GM12878 (cell line): Measurements from ENCODE around the gene TGFBR3. TPM values are rescaled to one million over a fixed set of nuclear protein-coding genes. Genes with fewer than 3 reads are reported as not detected.

Experiments
- ATAC-seq: fragments of 200-7000 bp; cut with Tn5 transposase; 3 replicates; pipeline ENCODE4 v1.9.1; 2020; ENCODE audit warnings: mild to moderate bottlenecking, moderate library complexity
- BruUV-seq: library from RNA; stranded (reverse); fragments of 400-500 nt; replicated peaks from 2 replicates; lab custom pipeline; 2021; lab: Mats Ljungman, UMichigan
- CTCF ChIA-PET: fragments of 300-600 bp; sonication (Branson Sonifier 250); formaldehyde crosslinking; extraction: SDS; loops from one replicate; lab custom pipeline; 2021; ENCODE audit warnings: inconsistent platforms; lab: Yijun Ruan, JAX
- POLR2A ChIA-PET: fragments of 350-600 bp; formaldehyde crosslinking; extraction: SDS; loops from one replicate; lab custom pipeline; 2021; ENCODE audit warnings: inconsistent platforms; lab: Charles Lee
- RAD21 ChIA-PET: fragments of 300-600 bp; sonication (Branson Sonifier 250); formaldehyde crosslinking; loops from one replicate; lab custom pipeline; 2023; ENCODE audit warnings: antibody characterized with exemption; ENCODE audit not compliant: unreplicated experiment; lab: Charles Lee
- SMC1A ChIA-PET: fragments of 300-600 bp; sonication (Branson Sonifier 250); formaldehyde crosslinking; loops from one replicate; lab custom pipeline; 2023; ENCODE audit not compliant: unreplicated experiment, uncharacterized antibody; lab: Charles Lee
- DNase-seq: peaks from one replicate; pipeline ENCODE4 v3.0.0-alpha.2; 2011; ENCODE audit warnings: low read depth, low spot score
- FAIRE-seq: peaks from 3 replicates; lab custom pipeline; 2011; peaks lifted over from hg19 to GRCh38; lab: Jason Lieb, UNC
- H2AFZ ChIP-seq: 2 replicates; pipeline ENCODE4 v1.6.0; 2011; ENCODE audit warnings: low read depth, low read length, control low read depth; ENCODE audit not compliant: control insufficient read depth
- H3K27ac ChIP-seq: 2 replicates; pipeline ENCODE4 v1.5.1; 2011; ENCODE audit warnings: control low read depth; ENCODE audit not compliant: control insufficient read depth, insufficient read depth
- H3K27me3 ChIP-seq, 2 experiments: replicated peaks in 1 of 2; 2 replicates each; pipeline versions ENCODE4 v1.6.0 to v1.6.1; 2011; ENCODE audit warnings: low read length in 1 of 2; ENCODE audit not compliant: control insufficient read depth in 2 of 2, insufficient read depth in 2 of 2
- H3K36me3 ChIP-seq, 2 experiments: 2 replicates each; pipeline ENCODE4 v1.5.1; 2011; ENCODE audit warnings: low read length in 1 of 2; ENCODE audit not compliant: control insufficient read depth in 2 of 2, insufficient read depth in 2 of 2
- H3K4me1 ChIP-seq: 2 replicates; pipeline ENCODE4 v1.6.1; 2011; ENCODE audit warnings: mild to moderate bottlenecking, low read length, moderate library complexity, mixed read lengths; ENCODE audit not compliant: control insufficient read depth, insufficient read depth
- H3K4me2 ChIP-seq: 2 replicates; pipeline ENCODE4 v1.6.0; 2011; ENCODE audit warnings: control low read depth; ENCODE audit not compliant: control insufficient read depth, insufficient read depth
- H3K4me3 ChIP-seq: fragments of 200-600 bp; sonication (generic); 2 replicates; pipeline ENCODE4 v1.5.1; 2016
- H3K79me2 ChIP-seq: 2 replicates; pipeline ENCODE4 v1.6.0; 2011; ENCODE audit warnings: low read length; ENCODE audit not compliant: control insufficient read depth, insufficient read depth
- H3K9ac ChIP-seq: 2 replicates; pipeline ENCODE4 v1.8.0; 2011; ENCODE audit warnings: low read length, control low read depth, mixed read lengths; ENCODE audit not compliant: control insufficient read depth, insufficient read depth
- H3K9me3 ChIP-seq: replicated peaks from 3 replicates; pipeline ENCODE4 v1.5.1; 2011; ENCODE audit warnings: mild to moderate bottlenecking, low read length; ENCODE audit not compliant: control insufficient read depth, insufficient read depth
- H4K20me1 ChIP-seq: 2 replicates; pipeline ENCODE4 v1.6.0; 2011; ENCODE audit not compliant: control insufficient read depth, insufficient read depth
- KAT2A ChIP-seq: conservative IDR thresholded peaks from 2 replicates; pipeline ENCODE4 v1.6.1; 2011; ENCODE audit warnings: low read depth, low read length; ENCODE audit not compliant: control insufficient read depth
- POLR2AphosphoS2 ChIP-seq: IDR thresholded peaks from 2 replicates; pipeline ENCODE4 v1.6.1; 2011; ENCODE audit warnings: low read depth, mild to moderate bottlenecking, low read length, improper control_type of control experiment, moderate library complexity
- RB1 ChIP-seq: fragments of 450-650 bp; formaldehyde crosslinking; IDR thresholded peaks from 2 replicates; pipeline ENCODE4 v1.6.1; 2017; ENCODE audit warnings: mild to moderate bottlenecking, borderline replicate concordance
- SREBF2 ChIP-seq: IDR thresholded peaks from 2 replicates; pipeline ENCODE4 v1.6.1; 2012; ENCODE audit warnings: mild to moderate bottlenecking, low read length
- ZNF622 ChIP-seq: fragments of 450-650 bp; IDR thresholded peaks from 2 replicates; pipeline ENCODE4 v1.6.1; 2017; ENCODE audit warnings: mild to moderate bottlenecking, inconsistent platforms
- WGBS: methylation state at CpG from one replicate; pipeline ENCODE4 v1.1.6; 2016; ENCODE audit warnings: low lambda C conversion rate; ENCODE audit not compliant: insufficient replicate concordance, insufficient coverage; ENCODE audit errors: missing lambda C conversion rate; 5-methylcytosine and 5-hydroxymethylcytosine counted together
- in situ Hi-C: fragments of 300-500 bp; cut with MboI; formaldehyde crosslinking; loops from 9 replicates; pipeline ENCODE4 v1.14.3; 2018; ENCODE audit warnings: mixed read lengths
- intact Hi-C: fragments of 100-400 bp; cut with micrococcal nuclease; formaldehyde crosslinking; loops from one replicate; pipeline ENCODE4 v1.14.2; 2022; ENCODE audit not compliant: unreplicated experiment
- polyA plus RNA-seq, 11 experiments: library from polyadenylated mRNA; depleted of rRNA in 4 of 11; unstranded in 6 of 11; stranded (reverse) in 5 of 11; fragments of >200 nt; fragmentation: Nextera tagmentation in 4 of 11; fragmentation: Illumina TruSeq in 1 of 11; extraction: Ambion mirVana in 4 of 11; extraction: Trizol in 1 of 11; gene quantifications; 1 replicate in 1 of 11; 2 replicates in 10 of 11; pipeline versions ENCODE4 v1.2.1 to v1.2.3, GENCODE V29; 2011 to 2016; ENCODE audit warnings: inconsistent platforms in 2 of 11, missing spikeins in 2 of 11, low read depth in 1 of 11
- total RNA-seq, 4 experiments: library from RNA; depleted of rRNA in 3 of 4; stranded (reverse); fragments of >200 nt in 3 of 4; fragmentation: Illumina TruSeq in 1 of 4; extraction: Trizol in 1 of 4; gene quantifications; 2 replicates each; pipeline versions ENCODE4 v1.2.1 to v1.2.3, GENCODE V29; 2013 to 2021
- TF ChIP-seq, protein P1 (sequence below): IDR thresholded peaks from 2 replicates; pipeline ENCODE4 v1.6.1; 2012; ENCODE audit warnings: low read depth, low read length, improper control_type of control experiment
- TF ChIP-seq, protein P2 (sequence below): fragments of 150-350 bp; IDR thresholded peaks from 2 replicates; pipeline ENCODE4 v1.6.1; 2016; ENCODE audit warnings: low read depth, low read length

Gene TGFBR3
- total and polyA plus RNA-seq, 10 of the 15 experiments (the other 5 are each of a cell fraction or from before 2014, with no cell fraction given): 2.7 to 16.5 (median 12.6) TPM

DNA sequence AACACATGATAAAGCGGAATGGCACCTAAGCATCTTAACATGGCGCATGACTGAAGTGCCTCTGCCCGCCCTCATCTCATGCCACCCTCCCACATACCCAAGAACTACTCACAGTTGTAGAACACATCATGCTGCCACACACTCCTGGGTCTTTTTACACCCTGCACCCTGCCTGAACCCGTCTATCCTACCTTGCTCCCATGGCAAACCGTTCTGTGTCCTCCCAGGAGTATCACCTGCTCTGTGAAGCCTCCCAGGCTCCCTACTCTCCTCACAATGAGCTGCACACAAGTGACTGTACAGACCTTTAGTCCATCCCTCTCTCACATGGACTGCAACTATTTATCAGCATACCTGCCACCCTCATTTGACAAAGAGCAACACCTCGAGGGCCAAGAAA is 144.0 kb downstream of the TGFBR3 start:
- SMC1A ChIA-PET: interaction anchor here (1.3 kb wide), 1 partner anchor 10 kb away, joined by 3 read pairs; no protein-coding TSS in a partner anchor
- H3K27ac ChIP-seq: no peak overlapping the region
- DNase-seq (no peak), FAIRE-seq (no peak), ATAC-seq (no peak)
- no peaks in the 10 kb centered on the region for H4K20me1 ChIP-seq
- intact Hi-C loops: no loop called here
- H3K9ac ChIP-seq: no peak overlapping the region
- no TSS peak for BruUV-seq
- no peak overlapping the region for H2AFZ ChIP-seq
- 69% methylated on average over 6 of the region's 6 CpGs for WGBS
- TF ChIP-seq RB1 (no peak), SREBF2 (no peak)
- TF ChIP-seq, protein P1, sequence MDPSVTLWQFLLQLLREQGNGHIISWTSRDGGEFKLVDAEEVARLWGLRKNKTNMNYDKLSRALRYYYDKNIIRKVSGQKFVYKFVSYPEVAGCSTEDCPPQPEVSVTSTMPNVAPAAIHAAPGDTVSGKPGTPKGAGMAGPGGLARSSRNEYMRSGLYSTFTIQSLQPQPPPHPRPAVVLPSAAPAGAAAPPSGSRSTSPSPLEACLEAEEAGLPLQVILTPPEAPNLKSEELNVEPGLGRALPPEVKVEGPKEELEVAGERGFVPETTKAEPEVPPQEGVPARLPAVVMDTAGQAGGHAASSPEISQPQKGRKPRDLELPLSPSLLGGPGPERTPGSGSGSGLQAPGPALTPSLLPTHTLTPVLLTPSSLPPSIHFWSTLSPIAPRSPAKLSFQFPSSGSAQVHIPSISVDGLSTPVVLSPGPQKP: no peak
- POLR2A ChIA-PET: no interaction called here
- in situ Hi-C loops: no loop called here
- H3K4me1 ChIP-seq: no peaks in the 10 kb centered on the region
- H3K27me3 ChIP-seq: no peaks in the 10 kb centered on the region
- H3K4me3 ChIP-seq: no peak overlapping the region
- RAD21 ChIA-PET: interaction anchor here (0.5 kb wide), 1 partner anchor 92 kb away, joined by 3 read pairs; no protein-coding TSS in a partner anchor
- CTCF ChIA-PET: no interaction called here
- no peaks in the 10 kb centered on the region; the same call in 2 of the 3 replicates for H3K9me3 ChIP-seq
- no peaks in the 10 kb centered on the region for H3K79me2 ChIP-seq
- H3K4me2 ChIP-seq: no peak overlapping the region
- no peaks in the 10 kb centered on the region; a peak in 1 of 4 replicates for H3K36me3 ChIP-seq

DNA sequence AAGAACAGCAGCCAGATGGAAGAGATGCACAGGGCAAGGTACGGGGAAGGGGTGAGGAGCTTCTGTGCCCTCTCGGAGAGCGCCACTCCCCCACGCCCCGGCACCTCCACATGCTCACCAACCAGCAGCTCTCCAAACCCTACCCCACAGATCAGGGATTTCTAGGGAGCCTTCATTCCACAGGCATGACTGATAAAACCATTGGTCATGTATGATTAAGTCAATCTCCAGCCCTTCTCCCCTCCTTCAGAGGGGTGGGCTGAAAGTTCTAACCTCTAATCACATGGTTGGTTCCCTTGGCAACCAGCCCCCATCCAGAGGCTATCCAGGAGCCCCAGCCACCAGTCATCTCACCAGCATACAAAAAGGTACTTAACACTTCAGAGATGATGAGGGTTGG is 144.7 kb downstream of the TGFBR3 start:
- POLR2A ChIA-PET: no interaction called here

More for the DNA sequence above, 144.7 kb downstream of the TGFBR3 start:
- no peak overlapping the region for H2AFZ ChIP-seq
- 72% methylated on average over 5 of the region's 5 CpGs for WGBS
- ChIA-PET RAD21 (interaction anchor here (0.5 kb wide), 1 partner anchor 92 kb away, joined by 3 read pairs; no protein-coding TSS in a partner anchor), CTCF (no interaction called here), SMC1A (no interaction called here)
- H3K27ac ChIP-seq: no peak overlapping the region
- no peak overlapping the region for H3K4me3 ChIP-seq
- H3K4me1 ChIP-seq: no peaks in the 10 kb centered on the region
- DNase-seq: no peak
- H3K36me3 ChIP-seq: no peaks in the 10 kb centered on the region; a peak in 1 of 4 replicates
- no peak overlapping the region for H3K4me2 ChIP-seq
- intact Hi-C loops (no loop called here), in situ Hi-C loops (no loop called here)
- no peaks in the 10 kb centered on the region for H3K9me3 ChIP-seq
- no peak for ATAC-seq
- no peak overlapping the region for H3K9ac ChIP-seq
- no TSS peak for BruUV-seq
- H3K79me2 ChIP-seq: no peaks in the 10 kb centered on the region
- FAIRE-seq: no peak
- no peaks in the 10 kb centered on the region for H4K20me1 ChIP-seq
- TF ChIP-seq, protein P2, sequence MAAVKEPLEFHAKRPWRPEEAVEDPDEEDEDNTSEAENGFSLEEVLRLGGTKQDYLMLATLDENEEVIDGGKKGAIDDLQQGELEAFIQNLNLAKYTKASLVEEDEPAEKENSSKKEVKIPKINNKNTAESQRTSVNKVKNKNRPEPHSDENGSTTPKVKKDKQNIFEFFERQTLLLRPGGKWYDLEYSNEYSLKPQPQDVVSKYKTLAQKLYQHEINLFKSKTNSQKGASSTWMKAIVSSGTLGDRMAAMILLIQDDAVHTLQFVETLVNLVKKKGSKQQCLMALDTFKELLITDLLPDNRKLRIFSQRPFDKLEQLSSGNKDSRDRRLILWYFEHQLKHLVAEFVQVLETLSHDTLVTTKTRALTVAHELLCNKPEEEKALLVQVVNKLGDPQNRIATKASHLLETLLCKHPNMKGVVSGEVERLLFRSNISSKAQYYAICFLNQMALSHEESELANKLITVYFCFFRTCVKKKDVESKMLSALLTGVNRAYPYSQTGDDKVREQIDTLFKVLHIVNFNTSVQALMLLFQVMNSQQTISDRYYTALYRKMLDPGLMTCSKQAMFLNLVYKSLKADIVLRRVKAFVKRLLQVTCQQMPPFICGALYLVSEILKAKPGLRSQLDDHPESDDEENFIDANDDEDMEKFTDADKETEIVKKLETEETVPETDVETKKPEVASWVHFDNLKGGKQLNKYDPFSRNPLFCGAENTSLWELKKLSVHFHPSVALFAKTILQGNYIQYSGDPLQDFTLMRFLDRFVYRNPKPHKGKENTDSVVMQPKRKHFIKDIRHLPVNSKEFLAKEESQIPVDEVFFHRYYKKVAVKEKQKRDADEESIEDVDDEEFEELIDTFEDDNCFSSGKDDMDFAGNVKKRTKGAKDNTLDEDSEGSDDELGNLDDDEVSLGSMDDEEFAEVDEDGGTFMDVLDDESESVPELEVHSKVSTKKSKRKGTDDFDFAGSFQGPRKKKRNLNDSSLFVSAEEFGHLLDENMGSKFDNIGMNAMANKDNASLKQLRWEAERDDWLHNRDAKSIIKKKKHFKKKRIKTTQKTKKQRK: no peak
- TF ChIP-seq KAT2A: no peak
- TF ChIP-seq POLR2AphosphoS2: no peak
- TF ChIP-seq ZNF622: no peak
- H3K27me3 ChIP-seq: no peaks in the 10 kb centered on the region
